HUES64 (cell line): ENCODE data around the gene PAXX.

ENCODE experiments used
- H3K27ac ChIP-seq: 2 replicates; pipeline ENCODE4 v1.7.0; 2013; ENCODE audit warnings: low read depth, low read length, inconsistent platforms
- H3K27me3 ChIP-seq: 2 replicates; pipeline ENCODE4 v1.6.1; 2013; ENCODE audit warnings: mild to moderate bottlenecking, low read length; ENCODE audit not compliant: insufficient read depth
- H3K36me3 ChIP-seq: 2 replicates; pipeline ENCODE4 v1.6.1; 2013; ENCODE audit warnings: mild to moderate bottlenecking, low read length; ENCODE audit not compliant: insufficient read depth
- H3K4me1 ChIP-seq: 2 replicates; pipeline ENCODE4 v1.6.1; 2013; ENCODE audit warnings: mild to moderate bottlenecking, low read length, moderate library complexity; ENCODE audit not compliant: insufficient read depth
- H3K4me3 ChIP-seq: 2 replicates; pipeline ENCODE4 v1.5.1; 2013; ENCODE audit warnings: mild to moderate bottlenecking, low read length, moderate library complexity
- H3K9ac ChIP-seq: 2 replicates; pipeline ENCODE4 v1.6.1; 2013; ENCODE audit warnings: mild to moderate bottlenecking, low read depth, low read length
- H3K9me3 ChIP-seq: 2 replicates; pipeline ENCODE4 v1.6.1; 2013; ENCODE audit warnings: low read depth, low read length; ENCODE audit not compliant: insufficient read depth
- WGBS: fragments of 150-250, 120-280 bp; methylation state at CpG from one replicate; pipeline ENCODE4 v1.1.7; 2013; ENCODE audit warnings: missing lambda C conversion rate; 5-methylcytosine and 5-hydroxymethylcytosine counted together

The PAXX gene

GRCh38 chr9:136970361-136970760 is 21.9 kb upstream of the PAXX start:
- H3K27ac ChIP-seq, result no peak overlapping the region
- H3K9me3 ChIP-seq, result no peaks in the 10 kb centered on the region
- H3K4me1 ChIP-seq, result 0 out of 2 replicates have a peak, but pooled peaks cover 5% of the 10 kb centered on the region
- no peaks in the 10 kb centered on the region for H3K27me3 ChIP-seq
- no peak overlapping the region for H3K4me3 ChIP-seq
- 90% methylated on average over 11 of the region's 11 CpGs for WGBS
- no peaks in the 10 kb centered on the region for H3K36me3 ChIP-seq
- H3K9ac ChIP-seq, result no peak overlapping the region

- Histone ChIP-seq H3K27me3 (no peaks in the 10 kb centered on the region), H3K36me3 (no peaks in the 10 kb centered on the region), H3K4me1 (no peaks in the 10 kb centered on the region), H3K27ac (no peak overlapping the region), H3K9me3 (no peaks in the 10 kb centered on the region), H3K9ac (no peak overlapping the region), H3K4me3 (no peak overlapping the region)
- WGBS, result 92% methylated on average over 14 of the region's 14 CpGs
These were observed 20.5 kb upstream of the PAXX start for GRCh38 chr9:136971746-136972145.

GRCh38 chr9:136972335-136972734 is 19.9 kb upstream of the PAXX start:
- Histone ChIP-seq H3K9ac (no peak overlapping the region), H3K27me3 (peaks cover 6% of the 10 kb centered on the region)
- WGBS, result 91% methylated on average over 11 of the region's 11 CpGs

GRCh38 chr9:136972743-136973142 is 19.5 kb upstream of the PAXX start:
- Histone ChIP-seq H3K27ac (no peak overlapping the region), H3K36me3 (no peaks in the 10 kb centered on the region), H3K4me3 (no peak overlapping the region), H3K4me1 (no peaks in the 10 kb centered on the region), H3K9me3 (no peaks in the 10 kb centered on the region), H3K27me3 (peaks cover 10% of the 10 kb centered on the region), H3K9ac (no peak overlapping the region)
- 81% methylated on average over 13 of the region's 13 CpGs for WGBS

More at GRCh38 chr9:136972335-136972734, 19.9 kb upstream of the PAXX start:
- H3K27ac ChIP-seq, result no peak overlapping the region
- H3K9me3 ChIP-seq, result no peaks in the 10 kb centered on the region
- H3K4me3 ChIP-seq, result no peak overlapping the region
- H3K36me3 ChIP-seq, result no peaks in the 10 kb centered on the region
- H3K4me1 ChIP-seq, result no peaks in the 10 kb centered on the region

GRCh38 chr9:136973618-136974617 is 18.3 kb upstream of the PAXX start:
- WGBS, result 91% methylated on average over 29 of the region's 29 CpGs
- Histone ChIP-seq H3K27ac (no peak overlapping the region), H3K9ac (no peak overlapping the region), H3K36me3 (no peaks in the 10 kb centered on the region), H3K4me1 (no peaks in the 10 kb centered on the region), H3K9me3 (no peaks in the 10 kb centered on the region), H3K27me3 (peaks cover 13% of the 10 kb centered on the region), H3K4me3 (no peak overlapping the region)

GRCh38 chr9:136974817-136975535 is 17.2 kb upstream of the PAXX start:
- Histone ChIP-seq H3K9ac (no peak overlapping the region), H3K27ac (no peak overlapping the region), H3K9me3 (no peaks in the 10 kb centered on the region), H3K4me3 (no peak overlapping the region), H3K27me3 (peaks cover 13% of the 10 kb centered on the region), H3K36me3 (no peaks in the 10 kb centered on the region), H3K4me1 (no peaks in the 10 kb centered on the region)
- WGBS, result 88% methylated on average over 15 of the region's 15 CpGs

- H3K36me3 ChIP-seq, result no peaks in the 10 kb centered on the region
- H3K9me3 ChIP-seq, result no peaks in the 10 kb centered on the region
- peaks cover 13% of the 10 kb centered on the region for H3K27me3 ChIP-seq
- H3K27ac ChIP-seq, result no peak overlapping the region
- H3K4me1 ChIP-seq, result no peaks in the 10 kb centered on the region
- H3K9ac ChIP-seq, result no peak overlapping the region
- WGBS, result 79% methylated on average over 14 of the region's 14 CpGs
- no peak overlapping the region for H3K4me3 ChIP-seq
These were observed 16.6 kb upstream of the PAXX start for GRCh38 chr9:136975644-136976043.

- peaks cover 13% of the 10 kb centered on the region for H3K27me3 ChIP-seq
- peak within 1 kb of the TSS; percentile 67 for H3K4me3 ChIP-seq
- H3K27ac ChIP-seq, result no peak within 1 kb of the TSS
- H3K9ac ChIP-seq, result peak within 1 kb of the TSS; percentile 51; the same call in 1 of the 2 replicates
- no peaks in the 10 kb centered on the region for H3K9me3 ChIP-seq
- WGBS, result 79% methylated on average over 10 of the region's 10 CpGs
- no peaks in the 10 kb centered on the region for H3K36me3 ChIP-seq
- H3K4me1 ChIP-seq, result no peaks in the 10 kb centered on the region
These were observed 15.0 kb upstream of the PAXX start, which contains the start of gene PTGDS for GRCh38 chr9:136977223-136977622. TSS of gene PTGDS (plus strand) at chr9:136977504. CDS start at chr9:136977579, 75 bp downstream.

- H3K9me3 ChIP-seq, result no peaks in the 10 kb centered on the region
- H3K36me3 ChIP-seq, result no peaks in the 10 kb centered on the region
- peaks cover 13% of the 10 kb centered on the region for H3K27me3 ChIP-seq
- WGBS, result 5% methylated on average over 33 of the region's 33 CpGs
- no peaks in the 10 kb centered on the region for H3K4me1 ChIP-seq
- H3K27ac ChIP-seq, result no peak overlapping the region
- peak overlapping the region; percentile 51; the same call in 1 of the 2 replicates for H3K9ac ChIP-seq
- H3K4me3 ChIP-seq, result peak overlapping the region; percentile 67
These were observed 14.6 kb upstream of the PAXX start for GRCh38 chr9:136977649-136978072.

GRCh38 chr9:136978073-136978864 is 14.0 kb upstream of the PAXX start:
- H3K4me3 ChIP-seq, result peak overlapping the region; percentile 67
- WGBS, result 1% methylated on average over 71 of the region's 78 CpGs
- H3K36me3 ChIP-seq, result no peaks in the 10 kb centered on the region
- no peaks in the 10 kb centered on the region for H3K4me1 ChIP-seq
- no peak overlapping the region; the same call in 1 of the 2 replicates for H3K9ac ChIP-seq
- H3K27ac ChIP-seq, result no peak overlapping the region
- no peaks in the 10 kb centered on the region for H3K9me3 ChIP-seq
- H3K27me3 ChIP-seq, result peaks cover 13% of the 10 kb centered on the region
